GDM1 (cell line): Measurements from ENCODE around the gene MT2A.
A peak's percentile ranks its signal among the peaks of the same experiment; 100 is the strongest.

ENCODE experiments used
- DNase-seq: peaks from one replicate; lab custom pipeline; 2025; lab: John Stamatoyannopoulos, UW

The MT2A gene

DNA sequence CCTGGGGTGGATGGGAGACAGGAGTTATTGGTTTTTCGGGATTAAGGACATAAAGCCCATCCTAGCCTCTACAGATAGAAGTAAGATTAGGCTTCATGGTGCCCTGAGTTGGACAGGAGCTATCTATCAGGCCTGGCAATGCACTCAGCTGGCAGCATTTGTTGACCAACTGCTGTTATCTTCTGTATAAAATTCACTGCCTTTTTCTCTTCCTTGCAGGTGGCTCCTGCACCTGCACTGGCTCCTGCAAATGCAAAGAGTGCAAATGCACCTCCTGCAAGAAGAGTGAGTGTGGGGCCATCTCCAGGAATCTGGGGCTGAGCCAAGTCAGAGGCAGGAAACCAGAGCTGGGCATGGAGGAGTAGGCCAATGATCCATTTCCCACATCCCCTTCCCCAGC lies 30.7 kb downstream of the MT2A start:
- no peak for DNase-seq

- DNase-seq: no peak
Observed at GRCh38 chr16:56640076-56640475, 31.7 kb downstream of the MT2A start.

DNA sequence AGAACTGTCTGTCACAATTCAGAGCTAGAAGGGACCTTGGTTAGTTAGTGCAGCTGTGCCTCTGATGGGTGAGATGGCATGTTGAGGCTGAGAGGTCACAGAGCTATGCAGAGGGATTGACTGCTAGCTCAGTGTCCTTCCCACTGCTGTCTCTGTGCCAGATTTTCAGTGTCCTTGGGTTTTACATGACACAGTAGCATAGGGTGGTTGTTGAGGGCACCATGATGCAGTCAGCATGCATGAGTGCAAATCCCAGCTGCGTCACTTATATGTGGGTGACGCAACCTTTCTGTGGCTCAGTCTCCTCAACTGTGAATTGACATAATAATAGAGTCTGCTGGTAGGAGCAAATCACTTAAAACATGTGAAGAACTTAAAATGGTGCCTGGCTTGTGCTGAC lies 32.8 kb downstream of the MT2A start:
- no peak for DNase-seq

- DNase-seq: no peak
Observed at GRCh38 chr16:56643080-56643778, 34.8 kb downstream of the MT2A start.

DNA sequence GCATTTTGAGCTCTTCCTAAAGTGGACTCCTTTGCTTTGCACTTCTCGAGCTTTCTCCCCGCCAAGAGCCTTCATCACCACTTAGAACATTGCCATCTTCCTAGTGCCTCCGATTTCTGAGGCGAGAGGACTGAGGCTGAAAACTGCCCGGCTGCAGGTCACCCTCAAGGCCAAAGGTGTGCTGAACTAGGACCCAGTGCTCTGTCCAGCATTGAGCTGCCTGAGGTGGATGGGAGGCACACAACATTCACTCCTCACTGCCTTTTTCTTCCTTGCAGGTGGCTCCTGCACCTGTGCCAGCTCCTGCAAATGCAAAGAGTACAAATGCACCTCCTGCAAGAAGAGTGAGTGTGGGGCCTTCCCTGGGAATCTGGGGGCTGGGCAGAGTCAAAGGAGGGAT lies 35.4 kb downstream of the MT2A start:
- no peak for DNase-seq

- no peak for DNase-seq
Observed at GRCh38 chr16:56645311-56645710, 36.9 kb downstream of the MT2A start.

DNA sequence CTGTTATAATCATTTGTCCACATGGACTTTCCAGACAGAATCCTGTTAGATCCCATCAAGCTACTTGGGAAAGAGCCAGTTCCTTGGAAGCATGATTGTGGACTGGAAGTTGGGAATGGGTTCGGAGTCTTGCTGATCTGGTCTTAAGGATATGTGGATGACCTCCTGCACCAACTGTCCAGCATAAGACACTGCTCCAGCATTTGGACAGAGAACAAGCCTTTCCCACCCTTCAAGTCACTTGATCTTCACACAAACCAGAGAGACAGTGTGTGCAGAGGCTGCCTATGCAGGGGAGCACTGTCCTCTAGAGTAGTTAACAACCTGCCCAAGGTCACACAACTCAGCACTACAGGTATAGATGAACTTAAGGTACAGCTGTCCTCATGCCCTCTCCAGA lies 37.5 kb downstream of the MT2A start:
- no peak for DNase-seq

GRCh38 chr16:56647641-56648431 lies 39.5 kb downstream of the MT2A start:
- no peak for DNase-seq

DNA sequence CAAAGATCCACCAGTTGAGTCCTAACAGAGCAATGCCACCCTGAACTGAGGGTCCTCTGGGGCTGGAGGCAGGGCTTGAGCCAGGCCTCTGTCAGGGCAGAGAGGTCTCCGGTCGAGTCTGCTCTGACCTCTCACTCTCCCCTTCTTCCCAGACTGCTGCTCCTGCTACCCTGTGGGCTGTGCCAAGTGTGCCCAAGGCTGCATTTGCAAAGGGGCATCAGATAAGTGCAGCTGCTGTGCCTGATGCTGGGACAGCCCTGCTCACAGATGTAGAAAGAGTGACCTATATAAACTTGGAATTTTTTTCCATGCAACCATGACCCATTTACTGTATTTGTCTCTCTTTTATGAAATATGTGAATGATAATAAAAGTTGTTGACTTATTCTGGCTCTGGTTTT lies 40.9 kb downstream of the MT2A start:
- no peak for DNase-seq

DNA sequence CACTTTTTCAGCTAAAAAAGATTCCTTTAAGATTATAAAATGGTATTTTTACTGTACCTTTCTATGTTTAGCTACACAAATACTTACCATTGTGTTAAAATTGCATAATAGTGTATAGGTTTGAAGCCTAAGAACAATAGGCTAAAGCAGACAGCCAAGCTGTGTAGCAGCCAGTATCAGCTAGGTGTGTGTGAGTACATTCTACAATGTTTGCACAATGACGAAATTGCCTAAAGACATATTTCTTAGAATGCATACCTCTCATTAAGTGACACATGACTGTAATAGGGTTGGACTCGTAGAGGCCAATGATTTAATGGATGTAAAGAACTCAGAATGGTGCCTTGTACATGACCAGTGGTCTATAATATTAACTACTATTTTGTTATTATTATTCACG lies 41.4 kb downstream of the MT2A start:
- no peak for DNase-seq

DNA sequence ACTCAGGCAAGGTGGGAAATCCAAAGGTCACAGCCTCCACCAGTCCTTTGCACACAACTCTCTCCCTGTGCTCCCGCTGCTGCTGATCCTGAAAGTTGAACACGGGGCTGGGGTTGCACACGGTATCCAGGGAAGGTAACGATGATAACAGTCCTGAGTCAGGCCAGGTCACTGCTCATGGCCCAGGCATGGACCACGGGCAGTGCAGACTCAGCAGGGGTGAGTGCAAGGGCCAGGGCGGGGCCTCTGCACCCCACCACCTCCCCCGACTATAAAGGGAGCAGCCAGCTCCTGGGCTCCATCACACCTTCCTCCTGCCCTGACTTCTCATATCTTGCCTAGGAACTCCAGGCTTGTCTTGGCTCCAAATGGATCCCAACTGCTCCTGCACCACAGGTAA lies 43.2 kb downstream of the MT2A start, which contains the start of gene MT1B:
MT1B (plus strand) TSS at position 301 of the 400 bp plus-strand sequence; CDS start at position 369, 68 bp downstream.
- DNase-seq: no peak

DNA sequence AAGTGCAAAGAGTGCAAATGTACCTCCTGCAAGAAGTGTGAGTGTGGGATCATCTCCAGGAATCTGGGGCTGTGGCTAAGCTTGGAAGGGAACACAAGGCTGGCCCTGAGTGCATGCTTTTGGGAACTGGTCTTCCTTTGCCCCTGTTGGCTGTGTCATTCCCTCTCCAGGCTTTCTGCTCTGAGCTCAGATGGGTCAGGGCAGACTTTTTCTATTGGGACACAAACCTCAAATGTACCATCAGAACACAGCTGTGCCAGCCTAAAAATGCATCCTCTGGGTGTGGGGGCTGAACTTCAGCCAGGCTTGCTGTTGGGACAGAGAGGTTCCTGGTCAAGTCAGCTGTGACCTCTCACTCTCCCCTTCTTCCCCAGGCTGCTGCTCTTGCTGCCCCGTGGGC lies 44.2 kb downstream of the MT2A start:
- DNase-seq: no peak

GRCh38 chr16:56653218-56653617 lies 44.8 kb downstream of the MT2A start:
- no peak for DNase-seq

- peak; percentile 4 for DNase-seq
Observed at GRCh38 chr16:56657555-56658326, 49.4 kb downstream of the MT2A start, which contains the start of gene MT1F. MT1F (plus strand) TSS chr16:56657959; CDS start chr16:56658059, 100 bp downstream.

DNA sequence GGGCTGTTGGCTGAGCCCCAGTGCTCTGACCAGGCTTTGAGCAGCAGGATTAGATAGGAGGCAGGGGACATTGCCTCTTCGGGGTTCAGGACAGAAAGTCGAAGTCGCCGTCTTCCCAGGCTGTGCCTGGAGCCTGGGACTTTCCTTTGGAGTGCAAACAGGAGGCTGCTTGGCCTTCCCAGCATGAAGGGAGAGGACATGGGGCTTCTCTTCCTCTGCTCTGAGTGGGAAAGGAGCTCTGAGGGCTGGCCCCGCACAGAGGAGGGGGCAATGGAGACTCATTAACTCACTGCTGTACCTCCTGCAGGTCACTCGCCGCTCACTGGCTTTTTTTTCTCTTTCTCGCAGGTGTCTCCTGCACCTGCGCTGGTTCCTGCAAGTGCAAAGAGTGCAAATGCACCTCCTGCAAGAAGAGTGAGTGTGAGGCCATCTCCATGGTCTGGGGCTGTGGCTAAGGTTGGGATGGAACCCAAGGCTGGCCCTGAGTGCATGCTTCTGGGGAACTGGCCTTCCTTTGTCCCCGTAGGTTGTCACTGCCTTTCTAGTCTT lies 50.0 kb downstream of the MT2A start:
- no peak for DNase-seq
